GM23338 (cell line): ENCODE results near the gene CMBL. TPM values are rescaled to one million over a fixed set of nuclear protein-coding genes. Genes with fewer than 3 reads are reported as not detected.

ENCODE experiments used
- ATAC-seq: fragments of 200-7000 bp; cut with Tn5 transposase; 3 replicates; pipeline ENCODE4 v1.9.1; 2020
- DNase-seq: peaks from one replicate; pipeline ENCODE4 v3.0.0-alpha.2; 2015; ENCODE audit warnings: low spot score
- H2AFZ ChIP-seq: fragments of 200-600 bp; sonication (generic); 2 replicates; pipeline ENCODE4 v1.8.0; 2016; ENCODE audit warnings: antibody characterized with exemption, mild to moderate bottlenecking, moderate library complexity
- H3F3A ChIP-seq: fragments of 200-600 bp; sonication (generic); replicated peaks from 2 replicates; pipeline ENCODE4 v1.8.0; 2017; ENCODE audit warnings: antibody characterized with exemption, mixed run types, low read depth
- H3K27ac ChIP-seq: fragments of 200-600 bp; sonication (generic); 2 replicates; pipeline ENCODE4 v1.6.1; 2016; ENCODE audit warnings: low read depth
- H3K27me3 ChIP-seq: fragments of 200-600 bp; sonication (generic); 2 replicates; pipeline ENCODE4 v1.8.0; 2016; ENCODE audit warnings: mild to moderate bottlenecking, mixed run types, moderate library complexity; ENCODE audit not compliant: insufficient read depth
- H3K36me3 ChIP-seq: fragments of 200-600 bp; sonication (generic); 2 replicates; pipeline ENCODE4 v1.8.0; 2016; ENCODE audit warnings: mild to moderate bottlenecking; ENCODE audit not compliant: insufficient read depth
- H3K4me1 ChIP-seq: fragments of 200-600 bp; sonication (generic); 2 replicates; pipeline ENCODE4 v1.8.0; 2016; ENCODE audit warnings: mild to moderate bottlenecking, moderate library complexity; ENCODE audit not compliant: insufficient read depth
- H3K4me2 ChIP-seq: fragments of 200-600 bp; sonication (generic); 2 replicates; pipeline ENCODE4 v1.7.1; 2017; ENCODE audit warnings: mixed run types
- H3K4me3 ChIP-seq: fragments of 200-600 bp; sonication (generic); 2 replicates; pipeline ENCODE4 v1.6.1; 2016; ENCODE audit warnings: mixed run types
- H3K79me2 ChIP-seq: fragments of 200-600 bp; sonication (generic); replicated peaks from 2 replicates; pipeline ENCODE4 v1.8.0; 2017; ENCODE audit warnings: mild to moderate bottlenecking; ENCODE audit not compliant: insufficient read depth
- H3K9me2 ChIP-seq: fragments of 200-600 bp; sonication (generic); 2 replicates; pipeline ENCODE4 v1.8.0; 2017; ENCODE audit not compliant: insufficient read depth
- H4K20me1 ChIP-seq: fragments of 200-600 bp; sonication (generic); replicated peaks from 2 replicates; pipeline ENCODE4 v1.8.0; 2017; ENCODE audit warnings: mild to moderate bottlenecking; ENCODE audit not compliant: insufficient read depth
- H3K27ac Mint-ChIP-seq: 2 replicates; pipeline ENCODE4 v1.8.0; 2020; ENCODE audit warnings: inconsistent platforms, mild to moderate bottlenecking, moderate library complexity, mixed read lengths
- H3K27me3 Mint-ChIP-seq: 3 replicates; pipeline ENCODE4 v1.8.0; 2022; ENCODE audit warnings: low read depth, mild to moderate bottlenecking, moderate library complexity, mixed read lengths, inconsistent platforms; ENCODE audit not compliant: insufficient read depth, poor library complexity
- H3K36me3 Mint-ChIP-seq: 3 replicates; pipeline ENCODE4 v1.8.0; 2021; ENCODE audit warnings: low read depth, mild to moderate bottlenecking, inconsistent platforms, moderate library complexity, mixed read lengths
- H3K4me1 Mint-ChIP-seq: 3 replicates; pipeline ENCODE4 v1.8.0; 2020; ENCODE audit warnings: mild to moderate bottlenecking, inconsistent platforms, mixed read lengths
- H3K4me3 Mint-ChIP-seq: 3 replicates; pipeline ENCODE4 v1.8.0; 2021; ENCODE audit warnings: moderate library complexity, mild to moderate bottlenecking, inconsistent platforms, mixed read lengths
- H3K9me3 Mint-ChIP-seq: 3 replicates; pipeline ENCODE4 v1.8.0; 2020; ENCODE audit warnings: moderate library complexity, mild to moderate bottlenecking, inconsistent platforms, mixed read lengths
- CREB1 ChIP-seq: fragments of 250-450 bp; sonication (Bioruptor Pico); IDR thresholded peaks from 2 replicates; pipeline ENCODE4 v1.5.0; 2020; ENCODE audit warnings: low read depth, mild to moderate bottlenecking, moderate library complexity
- CTCF ChIP-seq, 2 experiments: fragments of 200-600 bp in 1 of 2; sonication (generic) in 1 of 2; conservative IDR thresholded peaks; 2 replicates each; pipeline versions ENCODE4 v1.5.1 to v1.6.1; 2016 to 2017; ENCODE audit warnings: antibody characterized with exemption in 2 of 2, low read depth in 2 of 2, mild to moderate bottlenecking in 2 of 2, moderate library complexity in 1 of 2
- ETS1 ChIP-seq: IDR thresholded peaks from 2 replicates; pipeline ENCODE4 v1.6.1; 2016; ENCODE audit warnings: antibody characterized with exemption
- EZH2 ChIP-seq: fragments of 200-600 bp; sonication (generic); IDR thresholded peaks from one replicate; pipeline ENCODE4 v1.8.0; 2017; ENCODE audit warnings: antibody characterized with exemption, mild to moderate bottlenecking, low read depth; ENCODE audit not compliant: unreplicated experiment
- EZH2phosphoT487 ChIP-seq: fragments of 200-600 bp; sonication (generic); IDR thresholded peaks from one replicate; pipeline ENCODE4 v1.8.1; 2018; ENCODE audit warnings: antibody characterized with exemption; ENCODE audit not compliant: unreplicated experiment
- JUNB ChIP-seq: IDR thresholded peaks from one replicate; pipeline ENCODE4 v1.6.1; 2016; ENCODE audit warnings: antibody characterized with exemption; ENCODE audit not compliant: unreplicated experiment
- NANOG ChIP-seq: IDR thresholded peaks from 2 replicates; pipeline ENCODE4 v1.6.1; 2016; ENCODE audit warnings: antibody characterized with exemption, borderline replicate concordance
- POLR2AphosphoS5 ChIP-seq: IDR thresholded peaks from 2 replicates; pipeline ENCODE4 v1.6.1; 2016; ENCODE audit warnings: antibody characterized with exemption, low read depth
- REST ChIP-seq: IDR thresholded peaks from one replicate; pipeline ENCODE4 v1.6.1; 2018; ENCODE audit warnings: antibody characterized with exemption; ENCODE audit not compliant: unreplicated experiment
- STAT1 ChIP-seq: IDR thresholded peaks from one replicate; pipeline ENCODE4 v1.6.1; 2016; ENCODE audit warnings: antibody characterized with exemption; ENCODE audit not compliant: unreplicated experiment
- ZNF114 ChIP-seq: fragments of 250-450 bp; sonication (Bioruptor Pico); IDR thresholded peaks from 2 replicates; pipeline ENCODE4 v1.5.0; 2020; ENCODE audit warnings: mild to moderate bottlenecking, moderate library complexity
- ZNF331 ChIP-seq: fragments of 250-450 bp; sonication (Bioruptor Pico); IDR thresholded peaks from 2 replicates; pipeline ENCODE4 v1.5.0; 2020; ENCODE audit warnings: low read depth, mild to moderate bottlenecking, moderate library complexity
- ZNF462 ChIP-seq: fragments of 250-450 bp; sonication (Bioruptor Pico); IDR thresholded peaks from 2 replicates; pipeline ENCODE4 v1.5.0; 2020; ENCODE audit warnings: mild to moderate bottlenecking, moderate library complexity
- polyA plus RNA-seq: library from polyadenylated mRNA; unstranded; fragments of >200 nt; fragmentation: Nextera tagmentation; extraction: Ambion mirVana; gene quantifications from 2 replicates; pipeline ENCODE4 v1.2.1, GENCODE V29; 2016
- total RNA-seq: library from RNA; depleted of rRNA; stranded (reverse); fragments of >200 nt; shearing (Covaris generic); gene quantifications from 2 replicates; pipeline ENCODE4 v1.2.3, GENCODE V29; 2014

The CMBL gene
- total and polyA plus RNA-seq, 2 experiments from 2014 or later, result 13.2 to 24.1 TPM

GRCh38 chr5:10232386-10232785, 75.3 kb downstream of the CMBL start:
- Histone ChIP-seq H3K9me2 (no peaks in the 10 kb centered on the region), H3F3A (no peaks in the 10 kb centered on the region), H3K27me3 (no peaks in the 10 kb centered on the region), H3K79me2 (no peaks in the 10 kb centered on the region), H3K4me1 (no peaks in the 10 kb centered on the region), H3K4me2 (no peak overlapping the region), H4K20me1 (no peaks in the 10 kb centered on the region), H3K36me3 (peaks cover 4% of the 10 kb centered on the region; the same call in 1 of the 2 replicates), H3K27ac (no peak overlapping the region), H3K4me3 (no peak overlapping the region), H2AFZ (no peak overlapping the region)
- H3K9me3 Mint-ChIP-seq, result no peaks in the 10 kb centered on the region
- DNase-seq (no peak), ATAC-seq (no peak)
- H3K4me1 Mint-ChIP-seq, result peaks cover 7% of the 10 kb centered on the region; the same call in 2 of the 3 replicates
- H3K36me3 Mint-ChIP-seq, result peaks cover 4% of the 10 kb centered on the region; the same call in 2 of the 3 replicates
- H3K27me3 Mint-ChIP-seq, result peaks cover 2% of the 10 kb centered on the region
- TF ChIP-seq POLR2AphosphoS5 (no peak), CREB1 (CRISPR knock-in tag) (no peak), JUNB (no peak), NANOG (no peak), ETS1 (no peak), REST (no peak), ZNF331 (CRISPR knock-in tag) (no peak), ZNF114 (no peak), ZNF462 (CRISPR knock-in tag) (no peak), EZH2phosphoT487 (no peak), CTCF (conservative IDR thresholded peaks at IDR 0.05; ENCODE audit: low read depth in 2 of 2) (no peak), STAT1 (no peak), EZH2 (no peak)
- no peak overlapping the region for H3K27ac Mint-ChIP-seq
- H3K4me3 Mint-ChIP-seq, result no peak overlapping the region
